Duodenal mucosa (tissue), 2 donors: ENCODE results near the gene DDHD1.

Experiments
- H3K27ac ChIP-seq: one replicate; pipeline ENCODE4 v1.7.0; 2013; ENCODE audit warnings: low read depth, low read length
- H3K27me3 ChIP-seq, 2 donors: one replicate each; pipeline ENCODE4 v1.7.0; 2013; ENCODE audit warnings: low read length in 2 of 2, control low read depth in 1 of 2; ENCODE audit not compliant: insufficient read depth in 2 of 2, control insufficient read depth in 1 of 2
- H3K36me3 ChIP-seq, 2 donors: one replicate each; pipeline ENCODE4 v1.7.0; 2013; ENCODE audit warnings: low read length in 2 of 2, control low read depth in 1 of 2; ENCODE audit not compliant: insufficient read depth in 2 of 2, control insufficient read depth in 1 of 2
- H3K4me1 ChIP-seq, 2 donors: one replicate each; pipeline ENCODE4 v1.7.0; 2013; ENCODE audit warnings: low read length in 2 of 2, control low read depth in 1 of 2; ENCODE audit not compliant: insufficient read depth in 2 of 2, control insufficient read depth in 1 of 2
- H3K4me3 ChIP-seq, 2 donors: one replicate each; pipeline ENCODE4 v1.7.0; 2013; ENCODE audit warnings: low read length in 2 of 2, low read depth in 1 of 2
- H3K9ac ChIP-seq, 2 donors: one replicate each; pipeline ENCODE4 v1.7.0; 2013; ENCODE audit warnings: low read length in 2 of 2, low read depth in 1 of 2
- H3K9me3 ChIP-seq, 2 donors: one replicate each; pipeline ENCODE4 v1.7.0; 2013; ENCODE audit warnings: low read length in 2 of 2, control low read depth in 1 of 2; ENCODE audit not compliant: control insufficient read depth in 1 of 2

The DDHD1 gene

DNA sequence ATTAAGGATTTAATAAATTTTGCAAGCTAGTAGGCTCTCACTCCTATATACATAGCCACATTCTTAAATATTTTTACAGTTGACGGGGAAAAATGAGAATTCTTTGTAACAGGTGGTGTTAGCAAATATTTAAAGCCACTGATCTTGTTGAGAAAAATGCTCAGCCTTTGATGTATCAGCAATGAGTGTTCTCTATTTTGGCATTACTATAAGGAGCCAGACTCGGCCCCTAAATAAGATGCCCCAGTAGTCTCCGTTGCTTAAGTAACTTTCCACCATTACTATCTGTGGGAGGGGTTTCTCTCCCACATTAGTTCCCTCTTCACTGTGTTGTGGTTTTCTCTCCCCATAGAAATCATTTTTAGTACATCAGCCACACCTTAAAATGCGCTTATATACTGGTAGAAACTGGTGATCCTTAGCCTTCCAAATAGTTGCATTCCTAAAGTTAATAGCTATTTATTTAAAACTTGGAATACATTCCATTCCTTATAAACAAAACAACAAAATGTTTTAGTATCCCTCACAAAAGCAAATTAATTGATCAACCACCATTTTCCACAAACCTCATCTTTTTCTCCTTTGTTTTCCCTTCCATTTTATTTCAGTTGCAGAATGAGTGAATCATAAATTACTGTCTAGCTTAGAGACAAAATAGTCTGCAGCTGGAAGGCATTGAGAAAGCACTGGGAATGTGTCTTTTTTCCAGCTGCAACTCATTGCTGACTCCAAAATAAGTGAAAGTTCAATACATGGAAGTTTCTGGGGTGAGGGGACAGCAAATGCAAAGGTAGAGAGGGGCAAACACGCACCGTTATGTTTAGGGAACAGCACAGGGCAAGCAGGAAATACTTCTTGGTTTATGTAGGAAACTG, 117.5 kb downstream of the DDHD1 start:
- Histone ChIP-seq H3K4me3 (no peak overlapping the region), H3K4me1 (no peaks in the 10 kb centered on the region), H3K27ac (no peak overlapping the region), H3K27me3 (no peaks in the 10 kb centered on the region), H3K9ac (no peak overlapping the region), H3K9me3 (no peaks in the 10 kb centered on the region), H3K36me3 (peaks cover 7 to 11% of the 10 kb centered on the region in 2 donors)

DNA sequence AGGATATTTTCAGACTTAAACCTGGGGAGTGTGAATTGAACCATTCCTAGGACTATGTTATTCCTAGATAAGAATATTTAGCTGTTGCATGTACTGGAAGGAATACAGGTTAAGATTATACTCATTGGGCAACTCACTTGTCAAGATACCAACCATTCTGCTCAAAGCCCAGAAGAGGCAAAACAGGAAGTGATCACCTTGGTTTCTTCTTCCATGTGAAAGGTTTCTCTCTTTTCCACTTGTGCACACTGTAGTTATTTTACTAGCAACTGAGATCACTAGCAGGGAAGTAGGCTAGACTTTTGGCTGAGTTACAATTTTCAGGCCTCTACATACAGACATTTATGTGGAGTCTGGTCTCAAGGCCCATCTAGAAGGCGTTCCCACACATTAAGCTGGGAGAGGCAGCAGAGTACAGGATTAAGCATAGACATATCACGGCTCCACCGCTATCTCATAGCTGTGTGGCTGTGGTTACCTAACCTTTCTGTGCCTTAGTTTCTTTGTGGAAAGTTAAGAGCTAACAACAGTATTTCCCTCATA, 118.4 kb downstream of the DDHD1 start:
- no peak overlapping the region for H3K9ac ChIP-seq
- no peaks in the 10 kb centered on the region for H3K4me1 ChIP-seq
- no peaks in the 10 kb centered on the region for H3K9me3 ChIP-seq
- H3K27ac ChIP-seq: no peak overlapping the region
- no peak overlapping the region for H3K4me3 ChIP-seq
- no peaks in the 10 kb centered on the region for H3K27me3 ChIP-seq
- H3K36me3 ChIP-seq: peaks cover 7 to 8% of the 10 kb centered on the region in 2 donors

DNA sequence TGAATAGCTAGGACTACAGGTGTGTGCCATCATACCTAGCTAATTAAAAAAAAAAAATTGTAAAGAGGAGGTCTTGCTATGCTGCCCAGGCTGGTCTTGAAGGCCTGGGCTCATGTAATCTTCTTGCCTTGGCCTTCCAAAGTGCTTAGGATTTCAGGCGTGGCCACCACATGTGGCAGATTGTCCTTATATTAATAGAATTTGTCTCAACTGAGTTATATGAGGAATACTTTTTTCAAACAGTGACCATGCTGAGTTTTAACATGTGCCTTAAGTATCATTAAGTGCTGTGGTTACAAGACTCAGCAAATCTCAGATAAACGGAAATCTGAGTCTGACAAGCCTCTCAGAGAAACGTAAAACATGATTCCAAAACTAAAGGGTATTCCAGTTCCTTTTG, 119.1 kb downstream of the DDHD1 start:
- Histone ChIP-seq H3K9ac (no peak overlapping the region), H3K27me3 (no peaks in the 10 kb centered on the region), H3K27ac (no peak overlapping the region), H3K9me3 (no peaks in the 10 kb centered on the region), H3K36me3 (peaks cover under 1 to 5% of the 10 kb centered on the region in 2 donors), H3K4me3 (no peak overlapping the region), H3K4me1 (no peaks in the 10 kb centered on the region)

GRCh38 chr14:53032838-53033390, 120.2 kb downstream of the DDHD1 start:
- H3K9ac ChIP-seq: no peak overlapping the region
- no peak overlapping the region for H3K4me3 ChIP-seq
- no peaks in the 10 kb centered on the region for H3K9me3 ChIP-seq
- no peaks in the 10 kb centered on the region for H3K4me1 ChIP-seq
- no peak overlapping the region for H3K27ac ChIP-seq
- no peaks in the 10 kb centered on the region for H3K27me3 ChIP-seq
- H3K36me3 ChIP-seq: no peaks in the 10 kb centered on the region

DNA sequence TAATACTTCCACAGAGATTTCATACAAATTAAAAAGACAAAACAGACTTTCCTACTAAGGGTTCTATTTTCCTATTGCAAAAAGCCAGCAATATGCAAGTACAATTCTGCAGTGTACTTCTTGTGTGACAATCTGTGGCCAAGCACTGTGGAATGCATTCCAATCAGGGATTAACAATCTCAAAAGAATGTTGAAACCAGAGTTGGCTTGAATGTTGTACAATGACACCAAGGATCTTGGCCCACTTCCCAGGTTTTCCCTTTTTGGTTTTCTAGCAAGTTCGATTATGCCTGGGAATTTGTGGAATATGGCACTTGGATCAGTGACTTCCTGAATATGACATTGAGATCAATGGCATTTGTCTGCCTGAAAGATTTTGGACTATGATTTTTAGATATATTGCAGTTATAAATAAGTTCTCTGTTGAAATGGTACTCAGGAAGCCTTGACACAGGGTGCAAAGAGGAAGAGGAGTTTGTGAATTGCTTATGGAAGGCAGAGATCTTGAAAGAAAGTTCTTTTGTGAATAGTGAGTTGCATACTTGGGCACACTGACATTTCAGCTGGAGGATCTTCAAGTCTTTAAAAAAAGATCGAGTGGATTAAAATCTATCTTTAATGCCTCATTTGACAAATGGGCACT, 120.8 kb downstream of the DDHD1 start:
- H3K27me3 ChIP-seq: no peaks in the 10 kb centered on the region
- H3K9ac ChIP-seq: no peak overlapping the region
- H3K27ac ChIP-seq: no peak overlapping the region
- no peaks in the 10 kb centered on the region for H3K4me1 ChIP-seq
- no peaks in the 10 kb centered on the region for H3K36me3 ChIP-seq
- H3K9me3 ChIP-seq: no peaks in the 10 kb centered on the region
- H3K4me3 ChIP-seq: no peak overlapping the region

GRCh38 chr14:53027562-53027961, 125.6 kb downstream of the DDHD1 start:
- no peak overlapping the region for H3K9ac ChIP-seq
- H3K27me3 ChIP-seq: no peaks in the 10 kb centered on the region
- no peaks in the 10 kb centered on the region for H3K36me3 ChIP-seq
- no peaks in the 10 kb centered on the region for H3K9me3 ChIP-seq
- no peaks in the 10 kb centered on the region for H3K4me1 ChIP-seq
- H3K4me3 ChIP-seq: no peak overlapping the region
- no peak overlapping the region for H3K27ac ChIP-seq

DNA sequence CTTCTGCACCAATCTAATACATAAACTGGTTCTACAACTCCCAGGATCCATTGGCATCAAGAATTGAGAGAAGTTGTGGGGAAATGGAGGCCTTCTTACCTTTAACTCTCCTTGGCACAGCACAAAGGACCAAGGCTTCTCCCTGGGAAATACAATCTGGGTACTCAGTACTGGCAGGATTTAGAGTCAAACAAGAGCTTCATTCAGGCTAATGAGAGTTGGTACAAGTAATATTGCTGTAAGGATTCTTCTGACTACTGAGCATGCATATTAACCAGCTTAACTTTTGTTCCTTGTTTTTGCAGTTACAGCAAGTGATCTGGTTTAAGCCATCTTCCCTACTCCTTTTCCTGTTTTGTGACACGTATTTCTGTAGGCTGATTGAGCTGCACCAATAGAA, 126.1 kb downstream of the DDHD1 start:
- Histone ChIP-seq H3K27ac (no peak overlapping the region), H3K9me3 (no peaks in the 10 kb centered on the region)

GRCh38 chr14:53023325-53023724, 129.8 kb downstream of the DDHD1 start:
- no peaks in the 10 kb centered on the region for H3K27me3 ChIP-seq

More for the DNA sequence above, 126.1 kb downstream of the DDHD1 start:
- Histone ChIP-seq H3K4me1 (no peaks in the 10 kb centered on the region), H3K27me3 (no peaks in the 10 kb centered on the region), H3K36me3 (no peaks in the 10 kb centered on the region), H3K4me3 (no peak overlapping the region), H3K9ac (no peak overlapping the region)

GRCh38 chr14:53022593-53022992, 130.5 kb downstream of the DDHD1 start:
- no peaks in the 10 kb centered on the region for H3K36me3 ChIP-seq
- H3K27ac ChIP-seq: no peak overlapping the region
- no peaks in the 10 kb centered on the region for H3K27me3 ChIP-seq
- H3K9ac ChIP-seq: no peak overlapping the region
- no peak overlapping the region for H3K4me3 ChIP-seq
- H3K9me3 ChIP-seq: no peaks in the 10 kb centered on the region
- H3K4me1 ChIP-seq: no peaks in the 10 kb centered on the region

More at GRCh38 chr14:53023325-53023724, 129.8 kb downstream of the DDHD1 start:
- no peak overlapping the region for H3K9ac ChIP-seq
- H3K4me3 ChIP-seq: no peak overlapping the region
- no peaks in the 10 kb centered on the region for H3K4me1 ChIP-seq
- H3K9me3 ChIP-seq: no peaks in the 10 kb centered on the region
- no peaks in the 10 kb centered on the region for H3K36me3 ChIP-seq
- H3K27ac ChIP-seq: no peak overlapping the region
